CD4-positive, CD25-positive, alpha-beta regulatory T cell (primary cell): Measurements from ENCODE around the gene GH2. TPM values are rescaled to one million over a fixed set of nuclear protein-coding genes. Genes with fewer than 3 reads are reported as not detected.
A peak's percentile ranks its signal among the peaks of the same experiment; 100 is the strongest.
"Not testable (repeated sequence)": the region's sequence is repeated elsewhere in the genome, so short reads cannot be mapped to it uniquely, and the experiment has no call there.

Experiments used
- ATAC-seq, 2 donors: fragments of 150-1000 bp; cut with Tn5 transposase; one replicate each; pipeline ENCODE4 v1.10.0; 2021; ENCODE audit warnings: low read depth in 2 of 2, moderate number of reproducible peaks in 2 of 2, moderate library complexity in 1 of 2
- DNase-seq, 3 donors: peaks; one replicate each; pipeline versions ENCODE4 v3.0.0 to v3.0.0-alpha.2; 2012 to 2022; ENCODE audit warnings: mixed read lengths in 1 of 3
- H3K27ac ChIP-seq: one replicate; pipeline ENCODE4 v1.7.0; 2013; ENCODE audit warnings: mild to moderate bottlenecking, low read length; ENCODE audit not compliant: insufficient read depth, poor library complexity, severe bottlenecking
- H3K27me3 ChIP-seq: one replicate; pipeline ENCODE4 v1.7.0; 2013; ENCODE audit warnings: low read length; ENCODE audit not compliant: control insufficient read depth, insufficient read depth
- H3K36me3 ChIP-seq: one replicate; pipeline ENCODE4 v1.7.0; 2013; ENCODE audit warnings: mild to moderate bottlenecking, low read length, moderate library complexity; ENCODE audit not compliant: control insufficient read depth, insufficient read depth
- H3K4me1 ChIP-seq: 2 replicates; pipeline ENCODE4 v1.7.0; 2013; ENCODE audit warnings: mild to moderate bottlenecking, low read length; ENCODE audit not compliant: insufficient read depth, control insufficient read depth, poor library complexity, severe bottlenecking
- H3K4me3 ChIP-seq: one replicate; pipeline ENCODE4 v1.7.0; 2013; ENCODE audit warnings: low read depth, mild to moderate bottlenecking, low read length, moderate library complexity
- H3K9me3 ChIP-seq, 2 experiments: 1 replicate in 1 of 2; 2 replicates in 1 of 2; pipeline ENCODE4 v1.7.0; 2013; ENCODE audit warnings: low read length in 2 of 2, mild to moderate bottlenecking in 1 of 2, moderate library complexity in 1 of 2; ENCODE audit not compliant: control insufficient read depth in 2 of 2
- H3K27ac Mint-ChIP-seq, 3 donors: one replicate each; pipeline ENCODE4 v1.8.0; 2020 to 2022; ENCODE audit warnings: mild to moderate bottlenecking in 3 of 3, mixed read lengths in 3 of 3, moderate library complexity in 2 of 3
- H3K27me3 Mint-ChIP-seq: one replicate; pipeline ENCODE4 v1.8.0; 2022; ENCODE audit warnings: mild to moderate bottlenecking, mixed read lengths
- H3K36me3 Mint-ChIP-seq: one replicate; pipeline ENCODE4 v1.8.0; 2020; ENCODE audit warnings: mixed read lengths
- H3K4me1 Mint-ChIP-seq, 4 donors: one replicate each; pipeline ENCODE4 v1.8.0; 2020 to 2022; ENCODE audit warnings: mixed read lengths in 4 of 4, mild to moderate bottlenecking in 1 of 4
- H3K4me3 Mint-ChIP-seq, 4 donors: one replicate each; pipeline ENCODE4 v1.8.0; 2020 to 2022; ENCODE audit warnings: mild to moderate bottlenecking in 4 of 4, mixed read lengths in 4 of 4, moderate library complexity in 3 of 4
- H3K9me3 Mint-ChIP-seq, 7 donors: one replicate each; pipeline ENCODE4 v1.8.0; 2020 to 2022; ENCODE audit warnings: mixed read lengths in 7 of 7, mild to moderate bottlenecking in 3 of 7, moderate library complexity in 2 of 7
- polyA plus RNA-seq, 4 donors: library from polyadenylated mRNA; unstranded; fragments of 300-500 nt; fragmentation: Illumina TruSeq; gene quantifications; one replicate each; pipeline ENCODE4 v1.2.3, GENCODE V29; 2021
- total RNA-seq: library from RNA; stranded (reverse); gene quantifications from one replicate; pipeline ENCODE4 v1.2.3, GENCODE V29; 2022

The GH2 gene
- total and polyA plus RNA-seq, 5 donors from 2014 or later, result not detected

DNA sequence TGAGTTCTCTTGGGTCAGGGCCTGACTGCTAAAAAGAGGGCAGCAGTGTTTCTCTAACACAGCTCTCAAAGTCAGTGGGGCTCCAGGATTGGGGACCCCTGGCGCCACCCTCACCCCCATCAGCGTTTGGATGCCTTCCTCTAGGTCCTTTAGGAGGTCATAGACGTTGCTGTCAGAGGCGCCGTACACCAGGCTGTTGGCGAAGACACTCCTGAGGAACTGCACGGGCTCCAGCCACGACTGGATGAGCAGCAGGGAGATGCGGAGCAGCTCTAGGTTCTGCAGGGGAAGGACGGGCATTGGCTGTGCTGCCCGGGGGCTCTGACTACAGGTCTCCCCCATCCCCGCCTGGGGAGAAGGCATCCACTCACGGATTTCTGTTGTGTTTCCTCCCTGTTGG lies 35.9 kb upstream of the GH2 start:
- Mint-ChIP-seq H3K9me3 (no peaks in the 10 kb centered on the region), H3K4me3 (no peak overlapping the region), H3K27me3 (peaks cover 7% of the 10 kb centered on the region), H3K36me3 (no peaks in the 10 kb centered on the region), H3K27ac (no peak overlapping the region), H3K4me1 (peaks cover 0 to 10% (median 6%) of the 10 kb centered on the region in 4 donors)
- H3K9me3 ChIP-seq, result no peaks in the 10 kb centered on the region
- peaks cover 7% of the 10 kb centered on the region for H3K4me1 ChIP-seq
- H3K27me3 ChIP-seq, result no peaks in the 10 kb centered on the region
- ATAC-seq (no peak), DNase-seq (no peak)
- no peaks in the 10 kb centered on the region for H3K36me3 ChIP-seq
- H3K27ac ChIP-seq, result no peak overlapping the region
- H3K4me3 ChIP-seq, result no peak overlapping the region

DNA sequence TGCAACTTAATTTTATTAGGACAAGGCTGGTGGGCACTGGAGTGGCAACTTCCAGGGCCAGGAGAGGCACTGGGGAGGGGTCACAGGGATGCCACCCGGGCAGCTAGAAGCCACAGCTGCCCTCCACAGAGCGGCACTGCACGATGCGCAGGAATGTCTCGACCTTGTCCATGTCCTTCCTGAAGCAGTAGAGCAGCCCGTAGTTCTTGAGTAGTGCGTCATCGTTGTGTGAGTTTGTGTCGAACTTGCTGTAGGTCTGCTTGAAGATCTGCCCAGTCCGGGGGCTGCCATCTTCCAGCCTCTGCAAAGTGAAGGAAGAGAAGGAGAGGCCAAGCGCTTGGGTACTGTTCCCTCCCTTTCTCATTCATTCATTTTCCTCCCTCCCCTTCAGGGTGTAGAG lies 35.5 kb upstream of the GH2 start:
- not testable (repeated sequence) for H3K36me3 ChIP-seq, H3K27me3 ChIP-seq, H3K9me3 Mint-ChIP-seq, H3K4me3 Mint-ChIP-seq, H3K27ac Mint-ChIP-seq, H3K9me3 ChIP-seq, H3K27me3 Mint-ChIP-seq, H3K4me1 ChIP-seq, H3K4me1 Mint-ChIP-seq, H3K36me3 Mint-ChIP-seq, H3K27ac ChIP-seq, H3K4me3 ChIP-seq, DNase-seq, ATAC-seq

DNA sequence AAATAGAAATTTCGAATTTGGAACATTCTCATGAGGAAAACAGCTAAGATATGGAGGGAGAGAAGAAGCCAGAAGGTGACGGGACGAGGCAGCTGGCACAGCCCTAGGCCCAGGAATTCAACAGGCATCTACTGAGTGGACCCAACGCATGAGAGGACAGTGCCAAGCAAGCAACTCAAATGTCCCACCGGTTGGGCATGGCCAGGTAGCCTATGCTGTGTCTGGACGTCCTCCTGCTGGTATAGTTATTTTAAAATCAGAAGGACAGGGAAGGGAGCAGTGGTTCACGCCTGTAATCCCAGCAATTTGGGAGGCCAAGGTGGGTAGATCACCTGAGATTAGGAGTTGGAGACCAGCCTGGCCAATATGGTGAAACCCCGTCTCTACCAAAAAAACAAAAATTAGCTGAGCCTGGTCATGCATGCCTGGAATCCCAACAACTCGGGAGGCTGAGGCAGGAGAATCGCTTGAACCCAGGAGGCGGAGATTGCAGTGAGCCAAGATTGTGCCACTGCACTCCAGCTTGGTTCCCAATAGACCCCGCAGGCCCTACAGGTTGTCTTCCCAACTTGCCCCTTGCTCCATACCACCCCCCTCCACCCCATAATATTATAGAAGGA lies 34.9 kb upstream of the GH2 start:
- Histone ChIP-seq H3K9me3 (no peaks in the 10 kb centered on the region), H3K36me3 (no peaks in the 10 kb centered on the region), H3K4me3 (no peak overlapping the region), H3K27ac (no peak overlapping the region), H3K4me1 (peaks cover 7% of the 10 kb centered on the region), H3K27me3 (no peaks in the 10 kb centered on the region)
- ATAC-seq (no peak), DNase-seq (no peak)
- peaks cover 0 to 10% (median 7%) of the 10 kb centered on the region in 4 donors for H3K4me1 Mint-ChIP-seq
- no peak overlapping the region for H3K27ac Mint-ChIP-seq
- no peaks in the 10 kb centered on the region for H3K36me3 Mint-ChIP-seq
- peaks cover 8% of the 10 kb centered on the region for H3K27me3 Mint-ChIP-seq
- H3K4me3 Mint-ChIP-seq, result no peak overlapping the region
- no peaks in the 10 kb centered on the region for H3K9me3 Mint-ChIP-seq

DNA sequence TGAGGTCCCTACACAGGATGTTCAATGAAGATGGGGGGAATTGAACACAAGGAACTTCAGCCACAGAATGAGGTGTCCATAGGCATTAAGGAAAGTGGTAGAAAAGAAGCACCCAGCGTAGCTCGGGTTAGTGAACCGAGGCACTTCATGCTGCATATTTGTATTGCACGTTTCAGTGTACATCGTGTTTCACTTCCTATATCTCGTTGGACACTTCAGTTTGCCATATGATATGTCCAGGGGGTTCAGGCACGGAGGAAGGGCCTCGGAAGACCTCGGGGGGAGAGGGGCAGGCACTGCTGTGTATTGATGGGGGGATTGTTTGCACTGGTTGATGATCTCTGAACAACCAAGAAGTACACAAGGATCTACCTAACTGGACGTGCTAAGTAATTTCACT lies 34.0 kb upstream of the GH2 start:
- not testable (repeated sequence) for H3K4me3 Mint-ChIP-seq, H3K4me3 ChIP-seq, H3K36me3 ChIP-seq, H3K27me3 ChIP-seq, ATAC-seq, H3K4me1 ChIP-seq, DNase-seq, H3K9me3 Mint-ChIP-seq, H3K36me3 Mint-ChIP-seq, H3K27me3 Mint-ChIP-seq, H3K27ac ChIP-seq, H3K4me1 Mint-ChIP-seq, H3K9me3 ChIP-seq
- peak overlapping the region in 1 of 3 donors; percentile 75 for H3K27ac Mint-ChIP-seq

DNA sequence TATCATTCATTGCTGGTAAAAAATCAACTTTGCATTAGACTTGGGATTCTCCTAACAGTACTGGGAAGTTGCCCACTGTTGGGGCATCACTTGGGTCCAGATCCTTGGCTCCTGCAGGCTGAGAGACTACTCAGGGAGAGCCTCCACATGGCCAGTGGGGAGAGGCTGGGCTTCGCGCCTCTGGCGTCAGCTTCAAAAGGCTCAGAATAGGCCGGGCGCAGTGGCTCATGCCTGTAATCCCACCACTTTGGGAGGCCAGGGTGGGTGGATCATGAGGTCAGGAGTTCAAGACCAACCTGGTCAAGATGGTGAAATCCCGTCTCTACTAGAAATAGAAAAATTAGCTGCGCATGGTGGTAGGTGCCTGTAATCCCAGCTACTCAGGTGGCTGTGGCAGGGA lies 32.7 kb upstream of the GH2 start:
- H3K36me3 ChIP-seq, result no peaks in the 10 kb centered on the region
- DNase-seq (no peak), ATAC-seq (no peak)
- no peaks in the 10 kb centered on the region for H3K9me3 ChIP-seq
- no peak overlapping the region for H3K4me3 ChIP-seq
- no peaks in the 10 kb centered on the region for H3K27me3 ChIP-seq
- H3K4me1 ChIP-seq, result peaks cover 6% of the 10 kb centered on the region
- H3K27ac ChIP-seq, result no peak overlapping the region
- Mint-ChIP-seq H3K27me3 (peaks cover 8% of the 10 kb centered on the region), H3K27ac (no peak overlapping the region), H3K4me1 (peaks cover 0 to 8% (median 6%) of the 10 kb centered on the region in 4 donors), H3K36me3 (no peaks in the 10 kb centered on the region), H3K4me3 (no peak overlapping the region), H3K9me3 (no peaks in the 10 kb centered on the region)

DNA sequence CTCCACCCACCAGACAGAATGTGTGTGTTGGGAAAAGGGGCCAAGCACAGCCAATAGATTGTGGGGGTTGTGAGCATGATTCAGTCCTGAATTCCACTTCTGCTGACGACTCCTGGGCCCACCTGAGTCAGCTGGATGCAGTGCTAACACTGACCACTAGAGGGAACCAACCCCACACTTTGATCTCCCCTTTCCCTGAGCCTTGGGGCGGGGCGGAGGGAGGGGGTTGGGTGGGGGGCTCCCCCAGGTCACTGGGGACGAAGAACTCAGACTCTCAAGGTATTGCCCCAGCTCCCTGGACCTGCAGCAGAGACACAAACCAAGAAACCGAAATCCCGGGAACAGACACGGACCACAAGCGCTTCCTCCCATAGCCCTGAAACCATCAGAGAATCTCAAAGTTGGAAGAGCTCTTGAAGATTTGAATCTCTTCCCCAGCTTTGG lies 29.9 kb upstream of the GH2 start:
- peak; percentile 65 to 73 for ATAC-seq

DNA sequence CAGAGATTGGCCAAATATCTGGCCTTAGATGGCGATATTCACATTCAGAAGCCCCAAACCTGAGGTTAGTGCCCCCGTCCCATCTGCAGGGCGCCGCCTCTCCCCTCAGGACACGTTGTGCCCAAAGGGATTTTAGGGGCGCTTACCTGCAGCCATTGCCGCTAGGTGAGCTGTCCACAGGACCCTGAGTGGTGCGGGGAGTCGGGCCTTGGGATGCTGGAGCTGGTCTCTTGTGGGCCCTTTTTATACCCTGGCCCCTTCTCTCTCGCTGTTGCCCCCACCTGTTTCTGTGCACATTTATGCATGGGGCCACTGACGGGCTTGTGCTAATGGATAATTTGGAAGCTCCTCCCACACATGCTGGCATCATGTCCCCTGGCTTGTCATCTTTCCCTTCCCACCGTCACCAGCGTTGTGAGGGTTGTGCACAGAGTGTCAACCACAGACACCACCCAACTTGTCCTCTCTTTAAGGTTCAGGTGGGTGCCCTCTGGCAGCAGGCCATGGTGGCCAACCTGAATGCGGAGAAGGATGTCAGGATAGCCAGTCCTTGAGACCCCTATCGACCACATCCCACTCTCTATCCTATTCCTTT lies 29.4 kb upstream of the GH2 start, which contains the start of gene CSHL1:
TSS of gene CSHL1 (minus strand) at position 218 of the 595 bp plus-strand sequence. CDS start at position 156, 62 bp downstream.
- ATAC-seq, result no peak
- no peak within 1 kb of the TSS for H3K27ac ChIP-seq
- H3K27me3 ChIP-seq, result no peaks in the 10 kb centered on the region
- no peaks in the 10 kb centered on the region for H3K9me3 ChIP-seq
- H3K4me3 ChIP-seq, result no peak within 1 kb of the TSS
- no peak within 1 kb of the TSS for H3K27ac Mint-ChIP-seq
- H3K36me3 ChIP-seq, result no peaks in the 10 kb centered on the region
- H3K4me1 ChIP-seq, result no peaks in the 10 kb centered on the region
- H3K27me3 Mint-ChIP-seq, result peaks cover 8% of the 10 kb centered on the region
- H3K4me1 Mint-ChIP-seq, result peaks cover 0 to 2% (median under 1%) of the 10 kb centered on the region in 4 donors
- no peak within 1 kb of the TSS for H3K4me3 Mint-ChIP-seq
- H3K9me3 Mint-ChIP-seq, result no peaks in the 10 kb centered on the region
- no peaks in the 10 kb centered on the region for H3K36me3 Mint-ChIP-seq
- no peak for DNase-seq

More for the DNA sequence above, 29.9 kb upstream of the GH2 start:
- Mint-ChIP-seq H3K9me3 (no peaks in the 10 kb centered on the region), H3K27ac (no peak overlapping the region), H3K4me3 (no peak overlapping the region), H3K36me3 (no peaks in the 10 kb centered on the region), H3K4me1 (peaks cover 0 to 2% (median under 1%) of the 10 kb centered on the region in 4 donors), H3K27me3 (peaks cover 8% of the 10 kb centered on the region)
- no peak overlapping the region for H3K27ac ChIP-seq
- no peaks in the 10 kb centered on the region for H3K36me3 ChIP-seq
- no peak overlapping the region for H3K4me3 ChIP-seq
- no peaks in the 10 kb centered on the region for H3K9me3 ChIP-seq
- no peaks in the 10 kb centered on the region for H3K4me1 ChIP-seq
- no peaks in the 10 kb centered on the region for H3K27me3 ChIP-seq
- DNase-seq, result peak; percentile 43 to 54 (median 51)

DNA sequence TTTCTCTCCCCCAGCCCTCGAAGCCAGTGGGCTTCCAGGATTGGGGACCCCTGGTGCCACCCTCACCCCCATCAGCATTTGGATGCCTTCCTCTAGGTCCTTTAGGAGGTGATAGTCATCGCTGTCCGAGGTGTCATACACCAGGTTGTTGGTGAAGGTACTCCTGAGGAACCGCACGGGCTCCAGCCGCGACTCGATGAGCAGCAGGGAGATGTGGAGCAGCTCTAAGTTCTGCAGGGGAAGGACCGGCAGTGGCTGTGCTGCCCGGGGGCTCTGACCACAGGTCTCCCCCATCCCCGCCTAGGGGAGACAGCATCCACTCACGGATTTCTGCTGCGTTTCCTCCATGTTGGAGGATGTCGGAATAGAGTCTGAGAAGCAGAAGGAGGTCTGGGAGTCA lies 28.4 kb upstream of the GH2 start:
- peaks cover 8% of the 10 kb centered on the region for H3K27me3 Mint-ChIP-seq
- Histone ChIP-seq H3K4me1 (no peaks in the 10 kb centered on the region), H3K9me3 (no peaks in the 10 kb centered on the region), H3K27ac (no peak overlapping the region), H3K27me3 (no peaks in the 10 kb centered on the region), H3K36me3 (no peaks in the 10 kb centered on the region), H3K4me3 (no peak overlapping the region)
- H3K4me1 Mint-ChIP-seq, result peaks cover 0 to 2% (median under 1%) of the 10 kb centered on the region in 4 donors
- H3K27ac Mint-ChIP-seq, result no peak overlapping the region
- no peaks in the 10 kb centered on the region for H3K36me3 Mint-ChIP-seq
- DNase-seq, result no peak
- no peak for ATAC-seq
- no peaks in the 10 kb centered on the region for H3K9me3 Mint-ChIP-seq
- no peak overlapping the region for H3K4me3 Mint-ChIP-seq
